Nephron progenitor cell (in vitro differentiated cells): Measurements from ENCODE around the gene GALT.

Source experiments
- DNase-seq: peaks from one replicate; pipeline ENCODE4 v3.0.0; 2021
- H3K27ac Mint-ChIP-seq: 2 replicates; pipeline ENCODE4 v1.8.0; 2021; ENCODE audit warnings: mild to moderate bottlenecking, moderate library complexity, mixed read lengths
- H3K27me3 Mint-ChIP-seq: 2 replicates; pipeline ENCODE4 v1.8.0; 2021; ENCODE audit warnings: mild to moderate bottlenecking, low read depth, mixed read lengths; ENCODE audit not compliant: poor library complexity
- H3K36me3 Mint-ChIP-seq: 2 replicates; pipeline ENCODE4 v1.8.0; 2021; ENCODE audit warnings: low read depth, mixed read lengths
- H3K4me1 Mint-ChIP-seq: 2 replicates; pipeline ENCODE4 v1.8.0; 2021; ENCODE audit warnings: mixed read lengths
- H3K4me3 Mint-ChIP-seq: 2 replicates; pipeline ENCODE4 v1.8.0; 2021; ENCODE audit warnings: mild to moderate bottlenecking, moderate library complexity, mixed read lengths
- H3K9me3 Mint-ChIP-seq: 2 replicates; pipeline ENCODE4 v1.8.0; 2021; ENCODE audit warnings: mild to moderate bottlenecking, moderate library complexity, mixed read lengths
- CTCF ChIP-seq: fragments of 200-600 bp; sonication (generic); IDR thresholded peaks from 2 replicates; pipeline ENCODE4 v1.5.0; 2021; ENCODE audit warnings: antibody characterized with exemption

Gene GALT

GRCh38 chr9:34665067-34665380 is 18.5 kb downstream of the GALT start:
- H3K27me3 Mint-ChIP-seq: peaks cover 6% of the 10 kb centered on the region
- H3K27ac Mint-ChIP-seq: no peak overlapping the region
- DNase-seq: no peak
- peaks cover 31% of the 10 kb centered on the region for H3K4me1 Mint-ChIP-seq
- H3K36me3 Mint-ChIP-seq: peaks cover 42% of the 10 kb centered on the region
- TF ChIP-seq CTCF: no peak
- peaks cover 9% of the 10 kb centered on the region for H3K9me3 Mint-ChIP-seq
- peak overlapping the region; percentile 85 for H3K4me3 Mint-ChIP-seq

- no peak for TF ChIP-seq CTCF
- Mint-ChIP-seq H3K4me3 (peak overlapping the region; percentile 85), H3K36me3 (peaks cover 45% of the 10 kb centered on the region), H3K4me1 (peaks cover 31% of the 10 kb centered on the region), H3K9me3 (peaks cover 9% of the 10 kb centered on the region), H3K27me3 (peaks cover 3% of the 10 kb centered on the region), H3K27ac (peak overlapping the region; percentile 99)
- peak; percentile 92 for DNase-seq
Measured at GRCh38 chr9:34665381-34666250, 19.1 kb downstream of the GALT start.

DNA sequence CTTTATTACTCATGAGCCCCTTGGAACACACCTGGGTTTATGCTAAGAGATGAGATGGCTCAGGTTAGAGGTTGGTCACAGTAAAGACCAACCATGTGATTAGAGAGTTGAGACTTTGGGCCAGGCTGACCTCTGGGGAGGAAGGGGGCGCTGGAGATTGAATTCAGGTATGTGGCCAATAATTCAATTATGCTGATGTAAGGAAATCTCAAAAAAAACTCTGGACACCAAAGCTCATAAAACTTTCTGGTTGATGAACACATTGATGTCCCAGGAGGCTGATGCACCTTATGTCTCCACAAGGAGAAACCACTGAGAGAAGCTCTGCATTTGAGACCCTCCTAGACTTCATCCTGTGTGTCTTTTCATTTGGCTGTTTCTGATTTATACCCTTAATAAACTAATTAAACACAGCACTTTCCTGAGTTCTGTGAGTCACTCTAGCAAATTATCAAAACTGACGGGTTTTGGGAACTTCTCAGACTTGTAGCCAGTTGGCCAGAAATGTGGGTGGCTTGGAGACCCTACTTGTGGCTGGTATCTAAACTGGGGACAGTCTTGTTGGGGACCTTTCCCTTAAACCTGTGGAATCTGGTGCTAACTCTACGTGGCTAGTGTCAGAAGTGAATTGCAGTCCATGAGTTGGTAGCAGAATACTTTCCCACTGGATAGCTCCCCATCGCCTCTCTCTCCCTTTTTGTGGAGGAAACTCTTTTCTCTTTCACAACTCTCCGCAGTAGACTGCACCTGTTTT is 23.5 kb downstream of the GALT start:
- no peak for TF ChIP-seq CTCF
- DNase-seq: no peak
- Mint-ChIP-seq H3K27me3 (no peaks in the 10 kb centered on the region), H3K4me3 (no peak overlapping the region), H3K36me3 (peaks cover 42% of the 10 kb centered on the region), H3K4me1 (peaks cover 24% of the 10 kb centered on the region), H3K27ac (peak overlapping the region; percentile 27), H3K9me3 (peaks cover 9% of the 10 kb centered on the region)

DNA sequence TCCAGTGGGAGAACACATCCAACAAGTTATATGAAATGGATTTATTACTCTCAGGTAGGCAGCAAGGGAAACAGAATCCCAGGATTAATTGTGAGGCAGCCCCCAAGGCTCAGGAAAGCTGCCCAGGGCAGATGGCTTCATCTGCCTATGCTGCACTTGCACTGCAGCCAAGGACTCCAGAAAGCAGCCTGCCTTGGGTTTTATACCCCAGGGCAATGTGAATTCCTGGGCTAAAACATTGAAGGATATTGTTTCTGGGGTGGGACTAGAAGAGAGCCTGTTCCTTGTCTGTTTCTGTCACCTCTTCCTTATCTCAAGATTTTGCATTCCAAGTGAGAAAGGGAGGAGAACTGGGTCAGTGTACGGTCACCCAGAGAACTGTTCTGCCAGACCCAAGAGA is 24.8 kb downstream of the GALT start:
- H3K4me1 Mint-ChIP-seq: peaks cover 23% of the 10 kb centered on the region
- H3K9me3 Mint-ChIP-seq: peaks cover 9% of the 10 kb centered on the region
- no peak for DNase-seq
- no peak overlapping the region for H3K4me3 Mint-ChIP-seq
- no peaks in the 10 kb centered on the region for H3K27me3 Mint-ChIP-seq
- H3K36me3 Mint-ChIP-seq: peaks cover 42% of the 10 kb centered on the region
- no peak for TF ChIP-seq CTCF
- H3K27ac Mint-ChIP-seq: no peak overlapping the region

DNA sequence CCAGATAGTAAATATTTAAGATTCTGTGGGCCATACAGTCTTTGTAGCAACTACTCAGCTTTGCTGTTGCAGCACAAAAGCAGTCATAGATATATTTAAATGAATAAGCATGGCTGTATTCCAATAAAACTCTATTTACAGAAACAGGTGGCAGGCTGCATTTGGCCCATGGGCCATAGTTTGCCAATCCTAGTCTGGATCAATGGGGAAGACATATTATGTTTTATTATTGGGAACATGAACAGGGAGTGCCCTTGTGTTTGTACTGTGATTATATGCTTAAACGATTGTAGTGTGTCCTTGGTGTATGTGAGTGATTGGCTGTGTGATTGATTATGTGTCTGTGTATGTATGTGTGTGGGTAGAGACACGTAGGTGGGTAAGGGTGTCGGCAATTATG is 28.0 kb downstream of the GALT start:
- H3K27me3 Mint-ChIP-seq: no peaks in the 10 kb centered on the region
- no peak overlapping the region for H3K4me3 Mint-ChIP-seq
- H3K36me3 Mint-ChIP-seq: peaks cover 32% of the 10 kb centered on the region
- DNase-seq: no peak
- H3K9me3 Mint-ChIP-seq: peaks cover 4% of the 10 kb centered on the region
- peaks cover 11% of the 10 kb centered on the region for H3K4me1 Mint-ChIP-seq
- no peak for TF ChIP-seq CTCF
- no peak overlapping the region for H3K27ac Mint-ChIP-seq
